Measurements from ENCODE around the gene PELI2.

The PELI2 gene

DNA sequence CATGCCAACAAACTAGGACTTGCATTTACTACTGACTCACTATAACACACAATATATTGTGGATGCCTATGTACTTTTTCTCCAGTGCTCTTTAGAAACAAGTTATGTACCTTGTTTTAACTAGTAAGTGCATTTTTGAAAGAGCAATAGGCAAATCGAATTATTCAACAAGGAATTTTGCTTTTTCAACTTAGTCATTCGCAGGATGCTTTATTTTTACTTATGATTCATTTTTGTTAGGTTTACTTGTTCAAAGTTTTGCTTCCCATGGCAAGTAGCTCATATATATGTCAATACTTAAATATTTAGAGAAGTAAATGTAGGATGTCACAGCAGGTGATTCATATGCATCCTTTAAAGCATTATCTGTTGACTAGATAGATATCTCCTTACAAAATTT lies 149.8 kb downstream of the PELI2 start:
- DNase-seq: no peak

DNA sequence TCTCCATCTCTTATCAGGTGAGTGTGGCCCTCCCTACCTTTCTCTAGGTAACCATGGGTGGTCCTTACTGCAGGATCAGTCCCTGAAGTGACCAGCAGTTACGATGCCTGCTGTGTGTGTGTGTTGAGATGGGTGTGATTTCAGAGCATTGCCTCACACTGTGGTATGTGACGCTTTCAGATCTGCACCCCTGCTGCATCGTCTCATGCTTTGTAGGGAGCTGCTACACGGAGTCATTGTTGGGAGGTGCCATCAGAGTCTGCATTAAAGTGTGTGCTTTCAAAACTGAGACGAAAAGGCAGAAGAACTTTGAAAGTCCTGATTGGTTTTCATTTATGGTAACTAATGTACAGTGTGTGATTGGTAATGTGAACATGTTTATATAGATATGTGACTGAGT lies 150.5 kb downstream of the PELI2 start:
- no peak for DNase-seq

DNA sequence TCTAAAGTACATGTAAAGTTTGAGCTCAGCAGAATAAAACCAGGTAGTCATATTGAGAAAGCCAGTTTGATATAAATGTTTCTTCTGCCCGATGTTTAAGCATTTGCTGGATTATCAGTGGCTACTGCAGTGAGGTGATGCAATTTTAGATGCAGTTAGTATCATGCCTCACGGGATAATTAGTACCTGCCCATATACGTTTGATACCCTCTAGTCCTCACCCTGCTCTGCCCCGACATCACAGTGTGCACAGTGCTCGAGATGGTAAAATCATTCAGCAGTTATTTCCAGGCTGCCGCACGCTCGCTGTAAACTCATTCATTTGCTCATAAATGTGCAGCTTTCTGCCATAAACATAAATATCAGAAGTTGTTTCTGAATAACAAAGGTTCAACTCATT lies 152.7 kb downstream of the PELI2 start:
- DNase-seq: no peak

DNA sequence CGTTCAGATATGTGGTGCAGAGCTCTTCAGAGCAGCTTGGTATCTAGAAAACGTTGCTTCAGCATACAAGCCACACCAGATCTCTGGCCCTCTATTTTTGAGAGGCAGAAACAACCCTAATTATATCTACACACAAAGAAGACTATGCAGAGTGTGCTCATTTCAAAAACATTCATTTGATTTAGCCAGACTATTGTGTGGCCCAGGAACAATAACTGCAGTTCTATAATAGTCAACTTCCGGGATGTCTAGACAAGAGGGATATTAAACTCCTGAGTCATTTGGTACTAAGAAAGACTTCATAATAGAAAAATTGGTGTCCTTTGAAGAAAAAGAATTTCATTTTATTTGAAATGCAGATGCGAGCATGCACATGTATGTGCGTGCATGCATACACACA lies 153.8 kb downstream of the PELI2 start:
- DNase-seq: no peak

DNA sequence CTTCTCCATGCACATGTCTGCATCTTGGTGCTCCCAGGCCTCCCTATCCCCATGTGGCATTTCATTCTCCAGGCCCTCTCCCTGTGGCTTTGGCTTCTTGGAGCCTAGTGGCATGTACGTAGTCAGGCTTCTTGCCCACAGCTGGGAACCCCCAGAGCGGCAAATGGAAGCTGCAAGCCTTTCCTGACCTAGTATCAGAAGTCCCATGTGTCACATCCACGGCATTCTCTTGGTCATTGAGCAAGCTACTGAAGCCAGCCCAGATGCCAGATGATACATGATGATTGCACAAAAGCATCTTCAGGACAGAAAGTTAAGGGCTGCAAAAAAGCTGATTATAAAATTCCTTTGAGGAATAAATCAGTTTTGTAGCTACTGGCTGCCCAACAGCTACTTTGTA lies 154.9 kb downstream of the PELI2 start:
- no peak for DNase-seq

DNA sequence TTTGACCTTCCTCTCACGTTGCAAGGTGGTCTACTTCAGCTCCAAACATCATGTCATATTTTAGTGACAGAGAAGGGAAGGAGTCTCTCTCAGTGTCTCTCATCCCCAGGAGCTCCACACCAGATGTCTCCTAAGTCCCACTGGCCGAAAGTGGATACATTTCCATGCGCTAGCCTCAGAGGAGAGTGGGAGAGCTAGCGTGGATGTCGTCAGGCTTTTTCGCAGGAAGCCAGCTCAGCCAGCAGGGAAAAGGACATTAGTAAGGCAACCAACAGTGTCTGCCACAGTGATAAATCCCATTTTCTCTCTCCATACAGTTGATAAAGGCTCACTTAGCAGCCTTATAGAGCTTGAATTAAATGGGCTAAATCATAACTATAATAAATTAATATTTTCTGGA lies 155.7 kb downstream of the PELI2 start:
- DNase-seq: no peak

DNA sequence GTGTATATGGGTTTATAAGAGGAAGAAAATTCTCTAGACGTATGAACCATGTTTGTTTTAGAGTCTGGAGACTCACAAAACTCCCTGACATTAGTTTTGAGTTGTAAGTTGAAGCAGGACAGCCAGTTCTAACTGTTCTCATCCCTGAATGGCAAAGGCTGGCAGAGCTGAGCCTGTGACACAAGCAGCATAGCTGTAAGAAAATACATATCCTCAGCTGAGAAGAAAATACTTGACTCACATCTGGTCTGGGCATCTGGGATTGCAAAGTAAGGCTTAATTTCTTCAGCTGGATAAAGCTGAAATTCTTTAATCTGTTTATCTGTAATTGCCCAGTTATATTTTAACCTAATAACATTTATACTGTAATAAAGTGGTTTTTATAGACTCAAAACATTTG lies 156.3 kb downstream of the PELI2 start:
- no peak for DNase-seq

DNA sequence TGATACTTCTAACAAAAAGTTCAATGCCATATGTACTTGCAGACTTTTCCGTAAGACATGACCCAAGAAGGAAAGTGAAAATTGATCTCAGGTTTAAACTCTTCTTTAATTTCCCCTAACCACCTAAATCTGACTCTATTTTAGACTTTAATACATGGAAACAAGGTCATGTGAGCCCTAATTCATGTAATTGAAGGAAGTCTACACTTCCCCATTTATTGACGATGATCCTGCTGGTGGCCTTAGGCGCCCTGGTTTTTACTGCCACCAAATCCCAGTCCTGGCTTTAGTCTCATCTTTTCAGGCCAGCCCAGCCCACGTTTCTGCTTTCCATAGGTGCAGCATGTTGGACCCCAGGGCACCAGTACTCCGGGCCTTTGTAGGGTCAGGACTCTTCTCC lies 157.9 kb downstream of the PELI2 start:
- no peak for DNase-seq

DNA sequence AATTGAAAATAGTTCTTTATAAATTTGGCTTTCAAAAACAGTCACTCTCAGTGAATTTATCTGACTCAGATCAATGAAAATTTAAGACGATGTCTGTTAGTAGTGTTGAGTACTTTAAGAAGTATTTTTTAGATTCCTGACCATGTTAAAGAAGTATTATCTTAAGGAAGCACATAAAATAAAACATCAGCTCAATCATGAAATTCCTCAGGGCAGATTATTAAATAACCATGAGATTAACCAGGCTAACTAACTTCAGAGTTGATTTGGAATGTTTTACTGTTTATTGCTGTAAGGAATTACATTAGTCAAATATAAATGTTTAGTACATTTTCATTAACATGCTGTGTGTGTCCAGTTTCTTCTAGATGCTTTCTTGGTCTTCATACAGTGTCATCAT lies 160.2 kb downstream of the PELI2 start:
- DNase-seq: no peak

DNA sequence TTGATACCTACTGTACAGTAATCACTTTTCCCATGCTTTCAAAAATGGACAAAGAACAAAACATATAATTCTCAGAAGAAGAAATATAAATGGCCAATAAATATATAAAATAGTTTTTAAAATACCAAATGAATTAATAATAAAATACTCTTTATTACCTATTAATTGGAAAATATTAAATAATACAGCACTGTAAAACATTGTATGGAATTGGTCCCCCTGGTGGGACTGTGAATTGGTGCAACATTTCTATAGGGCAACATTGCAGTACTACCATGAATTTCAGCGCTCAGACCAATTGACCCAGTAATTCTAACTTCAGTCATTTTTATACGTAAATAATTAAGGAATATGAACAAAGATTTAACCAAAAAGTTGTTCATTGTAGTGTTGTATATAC lies 162.6 kb downstream of the PELI2 start:
- DNase-seq: no peak

DNA sequence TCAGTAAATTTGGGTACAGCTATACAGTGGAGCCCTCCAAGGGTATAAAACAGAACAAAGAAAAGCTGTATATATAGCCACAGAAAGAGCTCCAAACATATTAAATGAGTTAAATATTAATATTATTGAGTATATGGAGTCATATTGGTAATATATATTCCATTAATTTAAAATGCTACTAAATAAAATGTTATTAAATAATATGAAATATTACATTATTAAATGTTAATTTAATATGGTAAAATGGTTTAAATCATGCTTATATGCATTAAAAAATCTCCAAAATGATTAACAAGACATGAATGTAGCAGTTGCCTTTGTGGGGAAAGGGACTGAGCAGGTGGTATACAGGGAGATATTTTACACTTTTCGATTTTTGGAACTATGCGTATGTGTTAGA lies 164.0 kb downstream of the PELI2 start:
- DNase-seq: no peak

DNA sequence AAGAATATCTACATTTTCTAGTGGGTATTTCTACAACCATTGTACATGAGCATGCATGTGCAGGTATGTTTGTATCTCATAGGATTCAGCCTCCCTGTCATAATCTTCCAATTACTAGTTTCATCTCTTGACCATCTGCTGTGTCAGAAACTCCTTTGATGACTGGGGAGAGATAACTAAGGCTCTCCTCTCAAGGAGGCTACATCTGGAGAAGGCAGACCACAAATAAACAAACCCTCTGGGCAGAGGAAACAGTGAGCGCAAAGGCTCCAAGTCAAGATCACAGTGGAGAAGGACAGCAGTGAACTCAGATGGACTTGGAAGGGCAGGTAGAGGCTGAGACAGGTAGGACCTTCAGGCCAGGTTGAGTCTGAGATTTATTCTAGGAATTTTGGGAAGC lies 166.4 kb downstream of the PELI2 start:
- DNase-seq: no peak

DNA sequence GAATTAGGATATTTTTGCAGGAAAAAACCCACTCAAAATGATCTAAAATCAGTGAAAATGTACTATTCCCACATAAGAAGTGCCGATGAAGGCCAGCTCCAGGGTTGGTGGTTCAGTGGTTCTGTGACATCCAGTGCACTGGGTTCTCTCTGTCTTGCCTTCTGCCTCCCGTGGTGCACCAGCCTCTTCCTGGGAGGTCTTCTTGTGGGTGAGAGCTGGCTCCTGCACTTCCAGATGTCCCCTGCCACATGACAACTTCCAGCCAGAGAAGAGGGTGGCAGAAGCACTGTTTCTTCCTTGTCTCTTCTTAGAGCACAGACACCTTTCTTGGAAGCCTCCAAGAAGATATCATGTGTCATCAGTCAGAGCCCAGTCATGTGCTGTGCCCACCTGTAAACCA lies 170.9 kb downstream of the PELI2 start:
- no peak for DNase-seq

DNA sequence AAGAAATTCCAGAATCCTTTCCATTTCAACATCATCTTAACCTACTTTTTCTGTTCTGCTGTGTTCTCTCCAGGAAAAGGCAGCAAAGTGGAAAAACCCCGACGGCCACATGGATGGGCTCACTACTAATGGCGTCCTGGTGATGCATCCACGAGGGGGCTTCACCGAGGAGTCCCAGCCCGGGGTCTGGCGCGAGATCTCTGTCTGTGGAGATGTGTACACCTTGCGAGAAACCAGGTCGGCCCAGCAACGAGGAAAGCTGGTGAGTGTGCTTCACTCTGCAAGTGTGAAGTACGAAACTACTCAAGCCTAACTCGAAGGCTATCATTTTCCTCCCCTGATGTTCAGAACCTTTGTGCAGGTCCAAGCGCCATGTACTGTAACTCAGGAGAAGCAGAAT lies 172.0 kb downstream of the PELI2 start:
- no peak for DNase-seq

DNA sequence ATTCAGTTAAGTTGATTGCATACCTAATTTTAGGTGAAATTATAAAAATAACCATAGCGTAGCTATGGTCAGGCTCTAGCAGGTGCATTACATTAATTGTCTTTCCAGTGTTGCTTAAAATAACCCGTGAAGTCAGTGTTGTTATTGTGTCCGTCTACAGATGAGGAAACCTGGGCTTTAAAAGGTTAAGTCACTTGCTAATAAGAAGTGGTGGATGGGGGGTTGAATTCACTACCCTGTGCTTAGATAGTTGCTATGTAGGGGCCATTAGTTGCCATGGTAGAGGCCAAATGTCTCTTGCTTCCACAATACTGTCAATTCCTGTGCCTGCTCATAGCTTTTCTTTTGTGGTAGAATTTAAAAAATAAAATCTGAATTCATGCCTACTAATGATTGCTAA lies 174.8 kb downstream of the PELI2 start:
- no peak for DNase-seq

DNA sequence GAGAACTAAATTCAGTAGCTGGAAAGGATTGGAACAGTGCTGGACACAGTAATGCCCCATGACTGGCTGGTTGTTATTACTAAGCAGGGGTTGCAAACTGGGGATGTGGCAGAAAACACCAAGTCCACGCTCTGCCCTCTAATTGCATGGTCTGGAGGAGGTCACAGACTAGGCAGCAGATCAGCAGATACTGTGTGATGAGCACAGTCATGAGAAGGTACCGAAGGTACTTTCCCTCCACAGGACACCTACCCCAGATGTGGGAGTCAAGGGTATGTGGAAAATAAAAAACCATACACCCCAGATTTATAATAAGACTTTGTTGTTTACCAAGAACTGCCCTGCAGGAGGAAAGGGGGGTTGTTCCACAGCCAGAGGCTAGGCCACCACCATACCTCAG lies 175.3 kb downstream of the PELI2 start:
- no peak for DNase-seq

DNA sequence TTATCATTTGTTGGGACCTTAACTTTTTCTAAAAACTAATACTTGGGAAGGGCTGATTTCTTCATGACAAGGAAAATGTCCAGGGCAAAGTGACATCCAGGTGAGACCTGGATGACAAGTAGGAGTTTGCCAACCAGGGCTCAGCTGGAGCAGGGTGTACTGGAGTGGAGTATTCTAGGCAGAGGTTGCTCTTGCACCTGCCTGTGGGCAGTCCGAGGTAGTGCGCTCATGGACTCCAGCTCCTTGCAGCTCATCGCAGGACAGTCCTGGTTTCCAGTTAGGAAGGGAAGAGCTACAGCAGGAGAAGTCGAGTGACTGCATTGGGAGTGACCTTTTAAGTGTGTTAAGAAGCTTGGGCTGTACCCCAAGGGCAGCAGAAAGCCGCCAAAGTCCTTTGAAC lies 175.9 kb downstream of the PELI2 start:
- DNase-seq: no peak

DNA sequence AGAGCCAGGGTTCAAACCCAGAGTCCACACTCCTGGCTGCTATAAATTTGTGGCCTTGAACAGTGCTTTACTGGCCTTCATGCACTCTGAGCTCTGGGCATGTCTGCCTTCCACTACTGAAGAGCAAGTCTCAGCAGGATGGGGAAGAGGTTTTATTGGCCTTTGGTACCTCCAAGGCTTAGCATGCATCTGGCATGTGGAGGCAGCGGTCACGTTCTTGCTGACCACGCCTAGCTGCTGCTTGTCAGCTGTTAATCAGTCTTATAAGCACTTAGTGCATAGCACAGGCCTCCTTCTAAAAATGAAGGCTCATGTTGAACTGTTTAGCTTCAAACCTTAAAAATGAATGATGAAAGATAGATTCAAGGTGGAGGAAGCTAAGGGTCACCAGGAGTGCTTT lies 177.5 kb downstream of the PELI2 start:
- no peak for DNase-seq

DNA sequence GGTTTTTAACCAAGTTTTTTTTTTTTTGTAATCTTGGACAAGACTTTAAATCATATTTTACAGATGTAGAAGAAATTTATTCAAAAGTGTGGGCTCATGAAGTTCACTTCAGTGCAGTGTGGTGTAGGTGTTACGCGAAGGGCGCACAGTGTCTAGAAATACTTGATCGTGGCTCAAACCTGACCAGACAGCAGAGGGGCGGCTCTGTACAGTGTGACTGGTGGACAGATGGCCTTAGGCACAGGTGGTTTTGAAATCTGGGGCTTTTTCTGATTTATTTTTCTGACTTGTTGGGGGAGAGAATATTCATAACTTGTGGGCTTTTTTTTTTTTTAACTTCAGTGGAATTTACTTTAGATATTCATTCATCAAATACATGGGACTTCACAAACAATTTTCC lies 179.2 kb downstream of the PELI2 start:
- DNase-seq: no peak

DNA sequence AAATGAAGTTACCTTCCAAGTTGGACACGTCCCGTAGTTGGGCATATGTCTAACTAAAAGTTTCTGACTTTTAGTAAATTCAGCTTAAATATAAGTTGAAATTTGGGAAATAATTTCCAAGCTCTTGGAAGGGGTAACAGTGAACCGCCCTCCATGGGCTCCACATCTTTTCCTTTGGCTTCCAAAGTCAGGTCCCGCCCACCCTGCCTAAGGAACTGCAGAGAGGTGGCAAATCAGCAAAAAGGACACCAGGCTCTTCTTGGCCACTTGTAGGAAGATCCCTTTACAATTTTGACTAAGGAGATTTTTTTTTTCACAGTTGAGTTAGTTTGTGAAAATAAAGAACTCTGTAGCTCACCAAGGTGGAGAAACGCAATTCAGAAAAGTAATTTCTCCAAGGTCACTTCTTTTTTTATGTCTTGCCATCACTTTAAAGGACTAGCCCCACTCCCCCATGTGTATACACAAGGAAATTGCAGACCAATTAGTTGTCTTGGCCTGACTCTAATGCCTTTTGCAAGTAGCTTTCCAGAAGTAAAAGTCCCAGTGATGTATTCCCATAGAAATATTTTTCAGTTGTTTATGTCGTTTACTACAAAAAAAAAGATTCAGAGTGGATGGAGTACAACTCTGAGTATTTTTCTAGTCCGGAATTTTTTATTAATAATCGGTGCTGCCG lies 181.2 kb downstream of the PELI2 start:
- DNase-seq: no peak

DNA sequence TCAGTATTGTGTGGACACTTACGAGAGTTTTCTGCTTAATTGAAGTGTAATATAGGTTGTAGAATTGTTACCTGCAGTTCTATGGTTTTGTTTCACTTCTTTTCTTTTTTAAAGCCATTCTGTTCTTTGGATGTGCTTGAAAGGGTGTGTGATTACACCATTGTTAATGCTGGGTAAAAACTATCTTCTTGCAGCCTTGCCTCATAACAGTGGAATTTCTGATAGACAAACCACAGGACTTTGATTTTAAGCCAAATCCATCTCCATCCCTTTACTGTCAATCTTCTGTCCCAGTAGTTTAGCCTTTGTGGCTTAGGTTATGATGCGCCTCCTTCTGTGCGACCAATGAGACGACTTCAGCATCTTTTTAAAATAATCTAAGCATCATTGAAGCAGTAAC lies 182.3 kb downstream of the PELI2 start:
- DNase-seq: no peak

DNA sequence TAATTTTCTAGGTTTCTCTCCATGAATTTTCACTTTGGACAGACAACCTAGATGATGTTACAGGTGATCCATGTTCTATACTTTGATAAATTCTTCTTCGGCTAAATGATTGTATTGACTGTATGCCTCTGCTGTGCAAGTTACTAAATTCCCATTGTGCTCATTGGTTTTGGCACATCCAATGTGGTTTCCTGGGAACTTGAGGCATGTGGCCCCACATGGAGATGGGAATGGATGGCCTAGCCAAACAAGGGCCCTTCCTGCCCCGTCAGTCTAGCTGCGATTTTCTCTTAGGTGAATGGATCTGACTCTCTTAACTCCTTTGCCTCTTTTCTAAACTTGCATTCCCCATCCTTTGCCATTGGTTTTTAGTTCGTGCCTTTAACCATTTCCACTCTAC lies 186.2 kb downstream of the PELI2 start:
- DNase-seq: no peak

DNA sequence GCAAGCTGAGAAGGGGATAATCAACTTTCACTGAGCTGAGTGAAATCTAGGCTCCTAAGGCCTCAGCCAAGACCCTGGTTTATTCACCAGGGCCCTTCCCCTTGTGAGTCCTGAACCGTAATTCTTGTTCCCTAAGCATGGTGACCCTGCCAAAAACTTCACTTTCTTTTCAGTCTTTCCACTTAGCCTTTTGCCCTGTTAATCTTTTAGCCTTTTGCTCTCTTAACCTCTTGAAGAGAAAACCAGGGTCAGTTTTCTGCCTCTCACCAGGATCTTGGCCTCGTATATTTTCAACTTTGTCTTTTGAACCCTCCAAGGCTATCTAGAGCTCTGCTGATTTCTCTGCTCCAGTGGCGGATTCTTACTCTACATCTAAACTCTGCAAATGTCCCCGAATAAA lies 191.0 kb downstream of the PELI2 start:
- DNase-seq: no peak

DNA sequence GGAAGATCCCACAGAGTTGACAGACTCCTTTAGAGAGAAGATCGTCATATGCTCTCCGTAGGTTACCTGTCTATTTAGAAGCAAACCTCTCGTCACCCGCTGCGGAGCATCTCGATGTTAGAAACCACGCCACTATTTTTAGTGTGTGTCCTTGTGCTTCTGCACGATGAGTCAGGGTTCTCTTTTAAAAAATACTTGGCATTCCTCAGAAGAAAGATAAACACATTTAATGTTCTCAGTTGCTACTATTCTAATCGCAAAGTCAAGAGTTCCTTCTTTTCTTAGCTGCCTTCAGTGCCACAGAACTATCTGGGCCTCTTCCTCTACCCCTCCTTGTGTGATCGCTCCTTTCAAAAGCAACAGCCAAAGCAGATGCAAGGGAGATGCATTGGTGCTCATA lies 192.4 kb downstream of the PELI2 start:
- DNase-seq: no peak

DNA sequence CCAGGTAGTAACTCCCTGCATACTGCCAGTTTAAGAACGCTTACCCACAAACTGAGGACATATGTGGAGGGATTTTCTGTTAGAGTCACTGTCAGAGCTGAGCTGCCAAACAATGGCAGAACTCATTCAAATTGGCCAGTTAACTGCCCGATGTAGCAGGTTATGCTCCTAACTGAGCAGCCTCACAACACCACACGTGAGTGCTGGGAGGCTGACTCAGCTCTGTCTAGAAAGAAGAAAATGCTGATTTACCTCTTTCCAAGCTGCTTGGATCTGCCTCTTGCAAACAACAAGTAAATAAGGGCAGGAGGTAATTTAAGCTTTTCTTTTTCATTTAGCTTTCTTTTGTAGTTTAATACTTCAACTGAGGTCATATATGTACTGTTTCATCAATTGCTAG lies 195.6 kb downstream of the PELI2 start:
- no peak for DNase-seq

Measured in GF-D8 (cell line).